BLaER1 treated with 17β-estradiol and CSF1 and Interleukin-3, amounts not matched to agents 10 nM and 100 nM (cell line): ENCODE measurements around the gene COL5A1.

Experiments used
- H3K27ac ChIP-seq, 11 experiments: shearing (Covaris generic); formaldehyde crosslinking; 2 replicates each; pipeline ENCODE4 v1.8.1; 2022
- H3K27me3 ChIP-seq, 11 experiments: shearing (Covaris generic); formaldehyde crosslinking; 2 replicates each; pipeline ENCODE4 v1.8.1; 2022
- H3K36me3 ChIP-seq, 11 experiments: shearing (Covaris generic); formaldehyde crosslinking; 2 replicates each; pipeline ENCODE4 v1.8.1; 2022
- H3K4me1 ChIP-seq, 10 experiments: shearing (Covaris generic); formaldehyde crosslinking; 2 replicates each; pipeline ENCODE4 v1.8.1; 2022
- H3K4me2 ChIP-seq, 11 experiments: shearing (Covaris generic); formaldehyde crosslinking; 2 replicates each; pipeline ENCODE4 v1.8.1; 2022
- H3K4me3 ChIP-seq, 10 experiments: shearing (Covaris generic); formaldehyde crosslinking; 2 replicates each; pipeline ENCODE4 v1.8.1; 2022
- H3K9ac ChIP-seq, 11 experiments: shearing (Covaris generic); formaldehyde crosslinking; 2 replicates each; pipeline ENCODE4 v1.8.1; 2022
- H3K9me3 ChIP-seq, 11 experiments: shearing (Covaris generic); formaldehyde crosslinking; replicated peaks in 1 of 11; 2 replicates each; pipeline ENCODE4 v1.8.1; 2022
- H4K20me1 ChIP-seq, 11 experiments: shearing (Covaris generic); formaldehyde crosslinking; 2 replicates each; pipeline ENCODE4 v1.8.1; 2022
- Cebpa-rat ChIP-seq, 11 experiments: shearing (Covaris generic); IDR thresholded peaks; 2 replicates each; pipeline ENCODE4 v1.8.1; 2022

The COL5A1 gene

GRCh38 chr9:134637241-134637640 lies 4.4 kb upstream of the COL5A1 start:
- H3K9ac ChIP-seq: peak overlapping the region in 6 of 11 experiments; percentile 11 to 63 (median 58); a peak in 10 of 22 replicates
- peaks cover 23 to 93% (median 81%) of the 10 kb centered on the region in 10 experiments for H3K4me1 ChIP-seq
- peaks cover 0 to 8% (median 0%) of the 10 kb centered on the region in 11 experiments; a peak in 1 of 22 replicates for H4K20me1 ChIP-seq
- H3K4me3 ChIP-seq: no peak overlapping the region
- H3K9me3 ChIP-seq: peaks cover 0 to 14% (median 4%) of the 10 kb centered on the region in 11 experiments; a peak in 5 of 22 replicates
- TF ChIP-seq Cebpa-rat (IDR thresholded peaks at IDR 0.05): no peak
- H3K27me3 ChIP-seq: peaks cover 0 to 42% (median 0%) of the 10 kb centered on the region in 11 experiments; a peak in 9 of 22 replicates
- no peaks in the 10 kb centered on the region for H3K36me3 ChIP-seq
- peak overlapping the region in 6 of 11 experiments; percentile 16 to 75 (median 70); a peak in 11 of 22 replicates for H3K27ac ChIP-seq
- H3K4me2 ChIP-seq: peak overlapping the region; percentile 48 to 100 (median 99)

GRCh38 chr9:134637696-134638501 lies 3.7 kb upstream of the COL5A1 start:
- peak overlapping the region in 6 of 11 experiments; percentile 11 to 63 (median 58); a peak in 10 of 22 replicates for H3K9ac ChIP-seq
- H3K4me2 ChIP-seq: peak overlapping the region; percentile 48 to 100 (median 99)
- H4K20me1 ChIP-seq: peaks cover 0 to 14% (median 5%) of the 10 kb centered on the region in 11 experiments; a peak in 15 of 22 replicates
- H3K27me3 ChIP-seq: peaks cover 0 to 48% (median 0%) of the 10 kb centered on the region in 11 experiments; a peak in 9 of 22 replicates
- peaks cover 27 to 92% (median 82%) of the 10 kb centered on the region in 10 experiments for H3K4me1 ChIP-seq
- H3K36me3 ChIP-seq: no peaks in the 10 kb centered on the region
- peak overlapping the region in 7 of 11 experiments; percentile 29 to 75 (median 70); a peak in 13 of 22 replicates for H3K27ac ChIP-seq
- no peak; a peak in 2 of 22 replicates for TF ChIP-seq Cebpa-rat (IDR thresholded peaks at IDR 0.05)
- H3K9me3 ChIP-seq: peaks cover 0 to 13% (median 4%) of the 10 kb centered on the region in 11 experiments; a peak in 5 of 22 replicates
- peak overlapping the region in 1 of 10 experiments; percentile 21; a peak in 1 of 20 replicates for H3K4me3 ChIP-seq

DNA sequence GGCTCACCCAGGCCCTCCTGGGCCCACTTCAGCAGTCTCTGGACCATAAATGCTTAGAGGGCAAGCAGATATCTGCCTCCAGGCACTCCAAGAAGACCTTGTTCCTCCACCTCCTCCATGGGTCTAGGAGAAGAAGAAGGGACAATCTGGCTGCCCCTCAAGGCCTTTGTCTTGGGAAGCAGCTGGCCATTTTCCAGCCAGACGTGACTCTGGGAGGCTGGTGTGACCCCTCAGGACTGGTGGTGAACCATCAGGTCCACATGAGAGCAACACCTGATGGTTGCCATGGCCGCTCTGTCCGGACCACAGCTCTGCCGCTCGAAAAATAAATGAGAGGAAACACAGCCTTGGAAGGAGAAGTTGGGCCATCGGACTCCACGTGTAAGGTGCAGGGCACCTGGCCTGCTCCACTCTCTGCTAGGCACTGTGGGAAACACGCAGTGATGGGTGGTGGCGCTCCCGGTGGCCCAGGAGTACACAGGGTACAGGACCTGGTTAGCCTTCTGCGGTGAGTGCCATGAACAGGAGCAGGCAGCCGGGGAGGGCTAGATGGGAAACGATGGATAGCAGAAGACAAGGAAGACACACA lies 3.0 kb upstream of the COL5A1 start:
- no peak overlapping the region for H3K4me3 ChIP-seq
- no peak for TF ChIP-seq Cebpa-rat (IDR thresholded peaks at IDR 0.05)
- peaks cover 27 to 92% (median 82%) of the 10 kb centered on the region in 10 experiments for H3K4me1 ChIP-seq
- H3K4me2 ChIP-seq: peak overlapping the region; percentile 48 to 100 (median 99); a peak in 20 of 22 replicates
- peaks cover 0 to 6% (median 1%) of the 10 kb centered on the region in 11 experiments; a peak in 3 of 22 replicates for H3K9me3 ChIP-seq
- H3K27me3 ChIP-seq: peaks cover 0 to 55% (median 0%) of the 10 kb centered on the region in 11 experiments; a peak in 9 of 22 replicates
- H3K27ac ChIP-seq: peak overlapping the region in 7 of 11 experiments; percentile 29 to 75 (median 70); a peak in 10 of 22 replicates
- H4K20me1 ChIP-seq: peaks cover 0 to 21% (median 12%) of the 10 kb centered on the region in 11 experiments; a peak in 17 of 22 replicates
- no peaks in the 10 kb centered on the region for H3K36me3 ChIP-seq
- peak overlapping the region in 4 of 11 experiments; percentile 57 to 63 (median 61); a peak in 6 of 22 replicates for H3K9ac ChIP-seq

- H3K4me3 ChIP-seq: no peak overlapping the region
- peaks cover 0 to 29% (median 20%) of the 10 kb centered on the region in 11 experiments; a peak in 17 of 22 replicates for H4K20me1 ChIP-seq
- H3K9ac ChIP-seq: no peak overlapping the region
- TF ChIP-seq Cebpa-rat (IDR thresholded peaks at IDR 0.05): no peak
- no peak overlapping the region for H3K27ac ChIP-seq
- H3K27me3 ChIP-seq: peaks cover 0 to 57% (median 0%) of the 10 kb centered on the region in 11 experiments; a peak in 9 of 22 replicates
- H3K4me1 ChIP-seq: peaks cover 30 to 89% (median 82%) of the 10 kb centered on the region in 10 experiments
- H3K4me2 ChIP-seq: peak overlapping the region in 8 of 11 experiments; percentile 97 to 100 (median 100); a peak in 15 of 22 replicates
- no peaks in the 10 kb centered on the region for H3K36me3 ChIP-seq
- H3K9me3 ChIP-seq: no peaks in the 10 kb centered on the region
Measured at GRCh38 chr9:134639994-134640393, 1.6 kb upstream of the COL5A1 start.

DNA sequence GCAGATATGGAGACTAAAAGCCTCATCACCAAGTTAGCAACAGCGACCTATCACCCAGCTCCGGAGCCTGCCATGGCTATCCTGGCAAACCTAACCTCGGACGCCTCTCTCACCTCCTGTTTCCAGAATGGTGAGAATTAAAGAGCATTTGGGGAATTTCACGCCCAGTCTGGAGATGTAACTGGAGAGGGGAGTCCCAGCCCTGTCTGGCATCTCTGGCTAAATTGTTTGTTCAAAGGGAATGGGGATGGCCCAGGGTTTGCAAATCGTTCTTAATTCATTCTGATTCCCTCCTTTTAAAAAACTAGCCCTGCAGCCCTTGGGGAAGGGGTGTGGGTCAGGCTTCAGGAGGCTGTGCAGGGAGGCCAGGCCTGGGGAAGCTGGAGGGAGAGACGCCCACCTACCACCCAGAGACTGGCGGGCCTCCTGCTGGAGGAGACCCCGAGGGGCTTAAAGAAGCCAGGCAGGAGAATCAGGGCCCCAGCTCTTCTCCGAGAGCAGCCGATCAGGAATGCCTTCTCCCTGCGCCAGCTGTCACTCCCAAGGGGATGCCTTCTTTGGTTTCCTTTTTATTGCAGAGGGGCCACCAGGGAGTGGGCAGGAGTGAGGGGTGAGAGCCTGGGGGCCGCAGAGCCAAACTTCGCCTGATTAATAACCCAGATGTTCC lies 964 bp upstream of the COL5A1 start:
- H3K27ac ChIP-seq: peak overlapping the region in 8 of 11 experiments; percentile 24 to 87 (median 78); a peak in 14 of 22 replicates
- peak overlapping the region; percentile 97 to 100 (median 100) for H3K4me2 ChIP-seq
- no peaks in the 10 kb centered on the region for H3K9me3 ChIP-seq

DNA sequence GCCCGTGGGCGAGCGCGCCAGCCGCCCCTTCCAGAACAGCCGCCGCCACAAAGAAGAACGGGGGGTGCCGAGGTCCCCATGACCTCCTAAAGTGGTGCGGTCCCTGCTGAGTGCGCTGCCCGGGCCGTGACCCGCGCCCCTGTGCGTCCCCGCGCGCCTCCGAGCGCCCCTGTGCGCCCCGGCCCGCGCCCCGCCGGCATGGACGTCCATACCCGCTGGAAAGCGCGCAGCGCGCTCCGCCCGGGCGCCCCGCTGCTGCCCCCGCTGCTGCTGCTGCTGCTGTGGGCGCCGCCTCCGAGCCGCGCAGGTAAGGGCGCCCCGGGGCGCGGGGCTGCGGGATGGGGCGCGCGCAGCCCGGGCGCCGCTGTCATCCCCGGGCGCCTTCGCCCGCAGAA lies 384 bp downstream of the COL5A1 start:
- Histone ChIP-seq H4K20me1 (peaks cover 0 to 49% (median 40%) of the 10 kb centered on the region in 11 experiments; a peak in 18 of 22 replicates), H3K27me3 (peaks cover 0 to 72% (median 0%) of the 10 kb centered on the region in 11 experiments; a peak in 9 of 22 replicates), H3K36me3 (peaks cover 0 to under 1% (median 0%) of the 10 kb centered on the region in 11 experiments; a peak in 1 of 22 replicates), H3K9me3 (no peaks in the 10 kb centered on the region), H3K4me1 (peaks cover 29 to 89% (median 84%) of the 10 kb centered on the region in 10 experiments), H3K4me2 (peak overlapping the region; percentile 97 to 100 (median 100)), H3K9ac (peak overlapping the region; percentile 70 to 93 (median 80)), H3K27ac (peak overlapping the region in 9 of 11 experiments; percentile 33 to 87 (median 74); a peak in 18 of 22 replicates), H3K4me3 (peak overlapping the region; percentile 65 to 90 (median 80))
- TF ChIP-seq Cebpa-rat (IDR thresholded peaks at IDR 0.05): no peak

More for the DNA sequence above, 964 bp upstream of the COL5A1 start:
- no peak for TF ChIP-seq Cebpa-rat (IDR thresholded peaks at IDR 0.05)
- Histone ChIP-seq H3K27me3 (peaks cover 0 to 61% (median 0%) of the 10 kb centered on the region in 11 experiments; a peak in 9 of 22 replicates), H3K9ac (peak overlapping the region; percentile 70 to 93 (median 80); a peak in 20 of 22 replicates), H3K36me3 (no peaks in the 10 kb centered on the region), H4K20me1 (peaks cover 0 to 35% (median 27%) of the 10 kb centered on the region in 11 experiments; a peak in 18 of 22 replicates), H3K4me3 (peak overlapping the region; percentile 65 to 90 (median 80)), H3K4me1 (peaks cover 31 to 89% (median 82%) of the 10 kb centered on the region in 10 experiments)

DNA sequence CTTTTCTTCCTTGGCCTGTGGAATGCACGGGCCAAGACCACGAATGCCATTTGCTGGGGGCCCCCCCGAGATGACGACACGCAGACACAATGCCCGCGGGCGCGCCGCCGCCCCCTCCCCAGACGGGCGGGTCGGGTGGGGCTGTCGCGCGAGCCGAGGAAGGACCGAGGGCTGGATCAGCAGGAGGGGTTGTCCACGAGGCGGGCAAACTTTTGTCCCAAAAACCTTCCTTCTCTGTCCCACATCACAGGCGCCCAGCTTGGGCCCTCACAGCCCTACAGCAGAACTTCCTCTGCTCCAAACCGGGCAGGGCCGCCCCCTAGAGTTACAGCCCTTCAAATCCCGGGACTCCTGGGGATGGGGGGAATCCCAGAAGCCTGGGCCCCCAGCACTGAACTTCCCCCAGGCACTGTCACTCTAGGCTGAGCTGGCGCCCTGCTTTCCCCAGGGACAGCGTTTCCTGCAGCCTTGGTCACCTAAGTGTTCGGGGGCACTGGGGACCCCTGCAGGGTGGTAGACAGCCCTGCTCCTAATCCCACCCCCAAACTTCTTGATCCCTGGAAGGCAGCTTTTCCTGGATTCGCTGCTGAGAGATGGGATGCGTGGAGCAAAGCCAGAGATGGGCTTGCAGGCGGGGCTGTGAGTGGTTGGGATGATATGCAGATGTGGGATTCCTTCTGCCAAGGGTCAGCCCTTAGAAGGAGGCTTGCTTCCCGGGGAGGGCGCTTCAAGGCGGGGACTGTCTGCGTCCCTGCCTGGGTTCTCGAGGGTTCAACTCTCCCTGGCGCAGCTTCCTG lies 980 bp downstream of the COL5A1 start:
- H3K9ac ChIP-seq: peak overlapping the region in 10 of 11 experiments; percentile 70 to 93 (median 81); a peak in 19 of 22 replicates
- peaks cover 0 to 4% (median 0%) of the 10 kb centered on the region in 11 experiments; a peak in 4 of 22 replicates for H3K36me3 ChIP-seq
- H3K27ac ChIP-seq: peak overlapping the region in 8 of 11 experiments; percentile 53 to 87 (median 78); a peak in 15 of 22 replicates
- H3K4me2 ChIP-seq: peak overlapping the region; percentile 97 to 100 (median 100)
- no peak for TF ChIP-seq Cebpa-rat (IDR thresholded peaks at IDR 0.05)
- peaks cover 0 to 54% (median 45%) of the 10 kb centered on the region in 11 experiments; a peak in 18 of 22 replicates for H4K20me1 ChIP-seq
- H3K9me3 ChIP-seq: no peaks in the 10 kb centered on the region
- peaks cover 0 to 74% (median 0%) of the 10 kb centered on the region in 11 experiments; a peak in 9 of 22 replicates for H3K27me3 ChIP-seq
- H3K4me1 ChIP-seq: peaks cover 24 to 84% (median 79%) of the 10 kb centered on the region in 10 experiments
- peak overlapping the region; percentile 65 to 90 (median 80) for H3K4me3 ChIP-seq
